ACHN (cell line): ENCODE results near the gene SERPINA5.
A peak's percentile ranks its signal among the peaks of the same experiment; 100 is the strongest.
"Not testable (repeated sequence)": the region's sequence is repeated elsewhere in the genome, so short reads cannot be mapped to it uniquely, and the experiment has no call there.

Source experiments
- DNase-seq: peaks from one replicate; pipeline ENCODE4 v3.0.0-alpha.2; 2015
- in situ Hi-C: cut with HindIII; loops from 2 replicates; pipeline ENCODE4 v1.10.0; 2017; ENCODE audit warnings: low sequenced_read_pairs, low pct_ligation_motif_present, low pct_unique_long_range_greater_than_20kb

The SERPINA5 gene

DNA sequence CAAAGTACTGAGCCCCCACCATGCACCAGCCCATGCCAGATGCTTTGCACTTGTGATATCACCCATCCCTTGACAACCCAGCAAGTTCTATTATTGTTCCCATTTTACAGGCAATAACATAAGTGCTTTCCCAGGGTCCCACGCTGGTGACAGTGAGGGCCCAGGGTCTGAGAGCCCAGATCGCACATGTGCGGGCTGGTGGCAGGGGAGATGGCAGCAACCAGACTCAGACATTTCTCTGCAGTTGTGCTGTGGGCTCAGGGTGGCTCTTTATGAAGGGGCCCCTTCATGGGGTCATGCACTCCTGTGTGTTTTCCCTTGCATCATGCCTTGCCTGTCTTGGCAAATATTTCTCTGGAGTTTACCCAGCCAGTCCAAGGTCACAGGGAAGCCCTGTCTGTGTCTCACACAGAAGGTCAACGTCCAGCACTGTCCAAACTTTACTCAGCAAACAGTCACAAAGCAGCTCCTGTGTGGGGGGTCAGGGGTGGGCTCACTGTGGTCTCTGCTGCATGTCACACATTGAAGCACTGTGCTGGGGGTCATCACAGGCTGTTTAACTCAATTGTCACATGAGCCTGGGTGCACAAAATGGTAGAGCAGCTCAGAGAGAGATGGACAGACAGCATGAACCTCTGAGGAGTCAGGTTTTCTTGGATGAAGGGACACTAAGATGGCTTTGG, 12.7 kb downstream of the SERPINA5 start:
- DNase-seq = no peak
- in situ Hi-C loops = no loop called here

DNA sequence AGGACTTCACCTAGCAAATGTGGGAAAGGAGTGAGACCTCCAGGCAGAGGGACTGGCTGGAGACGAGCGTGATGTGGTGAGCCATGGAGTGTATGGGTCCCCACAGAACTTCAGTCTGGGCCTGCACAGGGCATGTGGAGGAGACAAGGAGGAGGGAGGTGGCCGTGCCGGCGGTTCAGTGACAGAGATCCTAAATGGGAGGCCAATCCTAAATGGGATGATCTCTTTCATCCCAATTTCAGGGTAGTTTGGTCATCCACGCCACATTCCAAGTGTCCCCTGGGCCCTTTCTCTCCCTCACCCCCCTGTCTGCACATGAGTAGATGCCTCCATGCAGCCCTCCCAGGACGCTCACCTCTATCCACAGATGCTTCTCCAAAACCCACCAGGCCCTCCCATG, 13.2 kb downstream of the SERPINA5 start:
- in situ Hi-C loops = no loop called here

DNA sequence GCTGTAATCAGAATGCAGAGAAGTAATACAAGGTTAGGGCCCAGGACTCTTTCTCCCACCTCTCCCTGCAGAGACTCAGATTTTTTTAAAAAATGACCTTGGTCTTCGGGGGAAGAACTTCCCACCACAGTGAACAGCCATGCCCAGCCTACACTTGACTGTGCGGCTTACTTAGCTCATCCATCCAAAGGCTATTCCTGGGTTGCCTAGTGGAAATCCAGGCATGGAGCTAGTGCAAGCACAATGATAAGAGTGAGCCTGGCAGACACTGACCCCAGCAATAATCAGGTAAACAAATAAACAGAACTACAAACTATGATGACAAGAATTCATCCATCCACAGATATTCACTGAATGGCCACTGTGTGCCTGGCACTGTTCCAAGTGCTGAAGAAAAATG, 14.7 kb downstream of the SERPINA5 start:
- in situ Hi-C loops = no loop called here
- no peak for DNase-seq

More for the DNA sequence above, 13.2 kb downstream of the SERPINA5 start:
- no peak for DNase-seq

DNA sequence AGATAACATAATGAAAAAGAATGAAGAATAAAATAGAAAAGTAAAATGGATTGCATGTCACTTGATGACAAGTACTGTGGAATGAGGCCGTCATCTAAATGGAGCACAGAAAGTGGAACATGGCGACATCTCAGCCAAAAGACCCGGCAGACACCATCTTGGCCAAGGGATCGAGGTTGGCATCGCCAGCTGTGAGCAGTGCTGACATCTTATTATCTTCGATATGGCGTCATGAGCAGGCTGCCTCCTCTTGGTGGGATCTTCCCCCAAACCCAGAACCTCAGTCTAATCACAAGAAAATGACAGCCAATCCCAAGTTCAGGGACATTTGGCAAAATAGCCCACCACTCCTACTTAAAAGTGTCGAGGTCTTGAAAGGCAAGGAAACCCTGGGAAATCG, 15.1 kb downstream of the SERPINA5 start:
- no peak for DNase-seq
- in situ Hi-C loops = no loop called here

DNA sequence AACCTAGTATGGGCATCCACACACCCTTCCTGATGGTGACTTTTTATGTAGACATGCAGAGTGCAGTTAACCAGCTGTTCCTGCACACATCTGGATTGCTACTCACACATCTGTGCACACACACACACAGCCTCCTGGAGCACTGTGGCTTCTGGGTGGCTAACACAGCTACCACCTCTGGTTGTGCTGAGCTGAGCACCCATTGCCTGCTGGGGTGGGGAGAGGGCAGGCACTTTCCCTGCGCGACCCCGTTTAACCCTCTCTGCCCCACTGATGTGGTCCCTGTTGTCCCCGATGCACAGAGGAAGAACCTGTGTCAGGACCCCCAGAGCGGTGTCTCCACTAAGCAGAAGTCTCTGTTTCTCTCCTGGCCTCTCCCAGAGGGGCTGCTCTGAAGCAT, 16.6 kb downstream of the SERPINA5 start:
- in situ Hi-C loops = no loop called here
- no peak for DNase-seq

DNA sequence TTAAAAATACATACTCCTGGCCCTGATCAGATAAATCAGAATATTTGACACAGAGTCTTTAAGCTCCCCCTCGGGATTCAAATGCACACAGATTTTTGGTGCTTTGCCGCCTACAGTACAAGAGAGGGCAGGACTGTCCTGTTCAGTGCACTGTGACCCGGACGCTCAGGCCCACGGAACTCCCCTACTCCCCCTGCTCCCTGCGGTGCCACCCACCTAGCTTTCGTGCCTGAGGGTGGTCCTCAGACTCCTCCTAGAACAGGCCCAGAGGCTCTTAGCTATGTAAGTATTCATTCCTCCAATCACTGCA, 17.2 kb downstream of the SERPINA5 start:
- DNase-seq = no peak
- in situ Hi-C loops = no loop called here

DNA sequence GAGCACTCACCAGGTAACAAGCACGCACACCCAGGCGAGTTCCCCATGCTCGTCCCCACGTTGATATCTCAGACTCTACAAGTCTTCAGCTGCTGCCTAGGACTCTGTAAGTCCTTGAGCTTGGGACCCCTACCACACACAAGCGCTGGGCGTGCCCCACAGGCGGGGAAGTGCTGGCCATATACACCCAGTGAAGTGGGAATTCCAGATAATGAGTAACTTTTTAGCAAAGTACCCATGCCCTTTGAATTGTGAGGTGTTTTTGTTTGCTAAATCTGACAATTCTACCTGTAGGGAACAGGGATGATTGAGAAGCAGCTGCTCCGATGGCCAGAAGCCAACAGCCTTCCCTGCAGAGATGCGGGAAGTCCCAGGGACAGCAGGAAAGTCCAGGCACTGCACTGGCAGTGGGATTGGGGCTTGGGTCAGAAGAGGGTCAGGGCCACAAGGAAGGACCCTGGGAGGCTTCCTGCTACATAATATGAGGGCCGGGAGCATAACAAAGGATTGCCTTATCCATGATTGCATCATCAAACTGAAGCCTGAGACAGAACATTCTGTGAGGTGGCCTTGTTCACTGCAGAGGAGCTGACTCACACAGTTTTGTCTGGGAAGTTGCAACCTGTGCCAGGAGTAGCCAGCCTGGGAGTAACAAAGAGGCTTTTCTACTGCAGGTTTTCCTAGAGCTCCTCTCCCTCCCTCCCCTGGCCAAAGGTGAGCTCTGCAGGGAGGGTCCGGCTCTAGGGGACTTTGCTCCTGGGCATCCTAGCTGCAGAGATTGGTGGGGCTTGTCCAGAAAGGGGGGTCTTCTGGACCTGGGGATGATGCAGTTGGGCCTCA, 17.8 kb downstream of the SERPINA5 start:
- in situ Hi-C loops = no loop called here
- DNase-seq = peak; percentile 77

DNA sequence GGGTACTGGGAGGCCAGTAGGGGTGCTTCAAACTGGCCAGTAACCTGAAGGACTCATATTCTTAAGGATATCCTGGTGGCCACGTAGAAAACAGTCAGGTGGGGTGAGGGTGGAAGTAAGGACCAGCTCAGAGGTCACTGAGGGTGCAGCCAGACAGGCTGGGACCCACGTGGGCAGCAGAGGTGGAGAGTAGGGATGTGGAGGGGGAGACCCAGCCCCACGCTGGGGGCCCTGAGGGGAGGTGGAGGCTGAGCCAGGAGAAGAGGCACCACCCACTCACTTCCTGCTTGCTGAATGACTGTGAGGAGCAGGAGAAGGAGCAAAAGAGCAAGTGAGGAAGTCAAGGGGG, 18.4 kb downstream of the SERPINA5 start:
- in situ Hi-C loops = no loop called here
- no peak for DNase-seq

DNA sequence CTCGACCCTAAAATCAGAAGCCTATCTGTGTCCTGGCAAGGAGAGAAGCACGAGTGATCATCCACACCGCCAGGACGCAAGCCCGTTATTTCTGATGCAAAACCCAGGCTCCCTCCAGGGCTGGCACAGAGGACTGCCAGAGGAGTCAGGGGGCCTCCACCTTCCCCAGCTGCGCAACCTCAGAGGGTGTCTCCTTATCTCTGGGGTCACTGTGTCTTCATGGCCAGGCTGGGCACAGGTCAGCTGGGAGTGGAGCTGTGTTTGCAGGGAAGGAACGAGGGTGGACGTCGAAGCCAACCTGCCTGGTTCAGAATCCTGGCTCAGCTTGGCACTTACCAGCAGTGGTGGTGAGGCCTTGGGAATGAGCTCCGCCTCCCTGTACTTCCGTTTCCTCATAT, 18.9 kb downstream of the SERPINA5 start:
- in situ Hi-C loops = no loop called here
- no peak for DNase-seq

DNA sequence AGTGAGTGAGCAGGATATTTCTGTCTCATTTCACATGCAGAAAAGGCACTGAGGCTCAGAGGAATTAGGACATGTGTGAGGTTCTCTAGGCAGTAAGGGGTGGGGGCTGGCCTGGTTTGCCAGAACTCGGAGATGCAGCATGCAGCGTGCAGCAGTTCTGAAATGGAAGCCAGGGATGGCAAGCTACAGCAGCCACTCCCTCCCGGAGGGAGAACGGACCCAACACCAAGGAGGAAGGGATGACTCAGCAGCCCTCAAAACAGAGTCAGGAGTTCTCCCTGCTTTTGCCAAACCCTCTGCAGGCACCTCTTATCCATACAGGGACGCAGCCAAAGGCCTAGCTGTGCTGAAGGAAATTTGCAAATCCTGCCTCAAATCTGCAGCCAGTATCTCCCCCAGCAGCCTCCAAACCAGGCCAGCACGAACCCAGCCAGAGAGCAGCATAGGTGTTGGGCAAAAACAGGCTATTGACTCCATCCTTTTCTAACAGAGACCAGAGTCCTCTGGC, 20.7 kb downstream of the SERPINA5 start:
- in situ Hi-C loops = no loop called here

DNA sequence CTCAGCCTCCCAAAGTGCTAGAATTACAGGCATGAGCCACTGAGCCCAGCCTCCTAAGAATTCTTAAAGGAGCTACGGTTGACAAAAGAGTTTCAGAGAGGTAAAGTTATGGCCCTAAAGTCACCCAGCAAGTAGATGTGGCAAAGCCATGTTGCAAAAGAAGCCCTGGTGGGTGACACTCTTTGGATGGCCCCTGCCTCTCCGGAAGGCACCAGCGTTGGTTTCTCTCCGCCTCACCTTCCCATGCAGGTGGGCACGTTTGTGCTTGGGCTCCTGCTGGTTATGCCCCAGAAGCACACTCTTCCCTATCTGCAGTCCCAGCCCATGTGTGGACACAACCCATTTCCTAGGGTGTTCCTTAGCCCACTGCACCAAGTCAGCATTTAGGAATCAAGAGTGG, 21.5 kb downstream of the SERPINA5 start:
- no peak for DNase-seq
- in situ Hi-C loops = no loop called here

More for the DNA sequence above, 20.7 kb downstream of the SERPINA5 start:
- peak; percentile 54 for DNase-seq

DNA sequence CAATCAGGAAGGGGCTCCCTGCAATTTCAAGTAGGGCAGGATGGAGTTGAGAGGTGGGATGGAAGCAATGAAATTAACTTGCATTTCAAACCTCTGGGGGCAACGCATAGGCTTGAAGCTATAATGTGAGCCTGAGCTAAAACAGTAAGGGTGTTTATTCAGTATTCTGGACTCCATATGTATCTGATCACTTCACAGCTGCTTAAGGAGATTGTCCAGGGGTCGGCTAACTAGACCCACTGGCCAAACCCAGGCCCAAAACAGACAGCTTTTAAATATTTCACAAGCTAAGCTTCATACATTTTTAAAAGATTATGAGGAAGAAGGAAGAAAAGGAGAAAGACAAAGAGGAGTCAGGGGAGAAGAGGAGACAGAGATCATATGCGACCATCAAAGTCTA, 24.1 kb downstream of the SERPINA5 start:
- DNase-seq = no peak
- in situ Hi-C loops = no loop called here

DNA sequence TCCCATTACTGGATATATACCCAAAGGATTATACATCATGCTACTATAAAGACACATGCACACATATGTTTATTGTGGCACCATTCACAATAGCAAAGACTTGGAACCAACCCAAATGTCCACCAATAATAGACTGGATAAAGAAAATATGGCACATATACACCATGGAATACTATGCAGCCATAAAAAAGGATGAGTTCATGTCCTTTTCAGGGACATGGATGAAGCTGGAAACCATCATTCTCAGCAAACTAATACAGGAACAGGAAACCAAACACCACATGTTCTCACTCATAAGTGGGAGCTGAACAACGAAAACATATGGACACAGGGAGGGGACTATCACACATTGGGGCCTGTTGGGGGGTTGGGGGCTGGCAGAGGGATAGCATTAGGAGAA, 27.7 kb downstream of the SERPINA5 start:
- in situ Hi-C loops, DNase-seq: not testable (repeated sequence)

DNA sequence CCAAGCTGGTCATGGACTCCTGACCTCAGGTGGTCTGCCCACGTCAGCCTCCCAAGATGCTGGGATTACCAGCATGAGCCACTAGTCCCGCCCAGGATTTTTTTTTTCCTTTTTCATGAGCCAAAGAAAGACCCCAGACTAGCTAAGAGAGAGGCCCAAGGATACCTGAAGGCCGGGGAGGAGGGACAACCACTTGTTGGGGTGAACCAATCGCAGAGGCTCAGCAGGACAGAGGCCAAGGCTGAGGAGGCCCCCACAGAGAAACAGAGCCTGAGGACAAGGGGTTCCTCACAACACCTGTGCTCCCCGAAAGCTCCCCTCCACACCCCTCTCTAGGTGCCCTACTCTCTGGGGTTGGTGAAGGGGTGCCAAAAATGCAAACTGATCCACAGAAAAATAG, 30.0 kb downstream of the SERPINA5 start:
- in situ Hi-C loops = no loop called here
- DNase-seq = no peak

DNA sequence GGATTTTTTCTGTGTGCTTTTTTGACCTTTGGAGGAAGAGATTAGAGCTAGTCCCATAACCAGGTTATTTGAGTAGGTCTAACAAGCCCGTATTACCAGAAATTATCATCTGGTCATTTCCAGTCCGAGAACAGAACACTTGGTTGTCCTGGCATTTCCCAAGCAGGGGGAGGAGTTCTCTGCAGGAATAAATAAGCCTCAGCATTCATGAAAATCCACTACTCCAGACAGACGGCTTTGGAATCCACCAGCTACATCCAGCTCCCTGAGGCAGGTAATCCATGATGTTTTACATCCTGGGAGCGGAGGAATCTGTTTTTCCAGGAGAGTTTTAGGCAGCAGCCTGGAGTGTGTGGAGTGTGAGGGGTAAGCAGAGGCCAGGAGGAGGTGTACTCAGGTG, 30.9 kb downstream of the SERPINA5 start, which contains the start of gene SERPINA3:
Gene SERPINA3 (plus strand): TSS at position 218 of the 400 bp plus-strand sequence. CDS start 2,051 bp downstream, outside the sequence.
- in situ Hi-C loops = no loop called here

DNA sequence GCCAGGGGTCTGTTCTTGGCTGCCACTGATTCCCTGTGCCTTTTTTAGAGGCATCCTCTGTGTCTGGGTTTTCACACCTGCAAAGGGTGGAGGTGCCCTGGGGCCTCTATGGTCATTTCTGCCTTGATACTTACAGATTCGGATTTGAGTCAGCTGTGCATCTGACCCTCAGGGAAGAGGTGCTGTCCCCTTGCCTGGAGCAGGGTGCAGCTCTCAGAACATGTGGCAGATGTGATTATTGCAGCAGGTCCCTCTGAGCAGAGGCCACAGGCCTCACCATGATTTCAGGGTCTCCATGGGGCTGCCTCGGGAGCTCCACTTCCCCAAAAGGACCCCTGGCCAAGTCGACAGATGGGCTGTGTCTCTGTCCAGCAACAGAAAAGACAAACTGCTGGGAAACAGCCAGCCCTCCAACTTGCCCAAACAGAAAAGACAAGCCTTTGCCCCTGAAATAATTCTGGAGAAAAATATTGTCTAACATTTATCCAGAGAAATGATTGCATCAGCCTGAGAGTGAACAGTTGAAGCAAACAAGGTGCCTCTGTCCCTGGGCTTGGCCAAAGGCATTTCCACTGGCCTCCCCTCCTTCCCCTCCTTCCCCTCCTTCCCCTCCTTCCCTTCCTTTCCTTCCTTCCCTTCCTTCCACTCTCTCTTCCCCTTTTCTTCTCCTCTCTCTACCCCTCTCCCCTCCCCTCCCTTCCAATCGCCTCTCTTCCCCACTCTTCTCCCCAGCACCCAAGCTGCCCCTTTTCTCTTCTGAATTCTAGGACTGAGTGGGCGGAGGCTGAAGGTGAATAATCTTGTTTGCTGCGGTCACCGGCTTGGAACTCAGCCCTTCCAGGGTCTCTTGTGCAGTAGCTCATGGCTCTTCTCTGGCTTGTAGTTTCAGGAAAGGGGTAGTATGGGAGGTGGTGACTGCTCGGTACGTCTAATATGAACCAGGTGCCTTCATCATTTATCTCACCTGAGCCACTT, 31.6 kb downstream of the SERPINA5 start:
- DNase-seq = no peak
- in situ Hi-C loops = no loop called here

More for the DNA sequence above, 30.9 kb downstream of the SERPINA5 start, which contains the start of gene SERPINA3:
- no peak for DNase-seq

DNA sequence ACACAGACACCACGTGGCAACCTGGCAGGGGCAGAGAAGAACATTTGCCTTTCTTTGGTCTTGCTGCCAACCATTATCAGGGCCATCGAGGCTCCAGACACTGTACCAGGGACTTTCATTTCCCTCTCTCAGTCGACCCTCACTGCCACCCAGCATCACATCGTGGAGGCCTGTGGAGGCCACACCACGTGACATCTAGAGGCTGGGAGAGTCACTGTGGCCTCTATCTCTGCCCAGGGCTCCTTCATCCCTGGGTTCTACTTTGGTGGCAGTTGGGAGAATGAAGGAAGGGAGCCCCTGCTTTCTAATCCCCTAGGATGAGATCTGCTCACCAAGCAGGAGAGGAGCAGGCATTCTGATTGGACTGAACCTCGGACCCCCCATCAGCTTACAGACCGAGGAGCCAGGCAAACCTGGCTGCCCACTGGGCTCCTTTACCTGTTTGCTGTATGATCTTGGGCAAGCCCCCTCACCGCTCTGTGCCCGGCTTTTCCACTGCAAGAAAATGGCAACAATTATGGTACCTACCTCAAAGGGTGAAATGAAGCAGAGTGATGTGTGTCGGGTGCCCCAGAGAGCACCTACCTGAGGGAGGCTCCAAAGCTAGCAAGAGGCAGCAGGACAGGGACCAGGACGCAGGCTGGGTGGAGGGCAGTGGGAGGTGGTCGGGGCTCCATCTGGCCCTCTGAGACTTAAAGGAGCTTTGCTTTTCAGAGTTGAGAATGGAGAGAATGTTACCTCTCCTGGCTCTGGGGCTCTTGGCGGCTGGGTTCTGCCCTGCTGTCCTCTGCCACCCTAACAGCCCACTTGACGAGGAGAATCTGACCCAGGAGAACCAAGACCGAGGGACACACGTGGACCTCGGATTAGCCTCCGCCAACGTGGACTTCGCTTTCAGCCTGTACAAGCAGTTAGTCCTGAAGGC, 32.8 kb downstream of the SERPINA5 start:
- in situ Hi-C loops = no loop called here
- no peak for DNase-seq

DNA sequence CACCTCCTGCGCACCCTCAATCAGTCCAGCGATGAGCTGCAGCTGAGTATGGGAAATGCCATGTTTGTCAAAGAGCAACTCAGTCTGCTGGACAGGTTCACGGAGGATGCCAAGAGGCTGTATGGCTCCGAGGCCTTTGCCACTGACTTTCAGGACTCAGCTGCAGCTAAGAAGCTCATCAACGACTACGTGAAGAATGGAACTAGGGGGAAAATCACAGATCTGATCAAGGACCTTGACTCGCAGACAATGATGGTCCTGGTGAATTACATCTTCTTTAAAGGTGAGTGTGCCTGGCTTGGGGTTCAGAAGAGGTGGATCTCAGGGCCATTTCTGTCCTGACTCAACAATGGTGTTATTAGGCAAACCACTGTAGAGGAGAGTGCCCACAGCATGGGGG, 33.6 kb downstream of the SERPINA5 start:
- in situ Hi-C loops = no loop called here
- no peak for DNase-seq
